Colonic mucosa (tissue), 4 donors: Measurements from ENCODE around the gene ST8SIA5. TPM values are rescaled to one million over a fixed set of nuclear protein-coding genes. Genes with fewer than 3 reads are reported as not detected.

Experiments used
- DNase-seq: peaks from one replicate; pipeline ENCODE4 v3.0.0-alpha.2; 2020
- H3K27ac ChIP-seq: fragments of 200-600 bp; one replicate; pipeline ENCODE4 v1.8.0; 2021
- H3K27me3 ChIP-seq: fragments of 200-600 bp; one replicate; pipeline ENCODE4 v1.8.0; 2021
- H3K36me3 ChIP-seq: fragments of 200-600 bp; one replicate; pipeline ENCODE4 v1.8.0; 2021
- H3K4me1 ChIP-seq: fragments of 200-600 bp; one replicate; pipeline ENCODE4 v1.8.0; 2021; ENCODE audit warnings: mild to moderate bottlenecking
- H3K4me3 ChIP-seq: fragments of 200-600 bp; one replicate; pipeline ENCODE4 v1.8.0; 2021
- H3K9ac ChIP-seq, 2 donors: one replicate each; pipeline ENCODE4 v1.7.0; 2013; ENCODE audit warnings: control low read depth in 2 of 2, low read depth in 2 of 2, low read length in 2 of 2
- H3K9me3 ChIP-seq: fragments of 200-600 bp; one replicate; pipeline ENCODE4 v1.8.0; 2021
- intact Hi-C: fragments of 100-400 bp; cut with DNase I; formaldehyde crosslinking; loops from one replicate; pipeline ENCODE4 v1.14.1; 2022
- total RNA-seq, 2 donors: library from RNA; stranded (reverse); fragmentation: NEBNext Ultra II Directional in 1 of 2; extraction: Animal tissue kit (Norgen Biotek cat#: 25700) in 1 of 2; gene quantifications; one replicate each; pipeline ENCODE4 v1.2.1, GENCODE V29; 2021
- TF ChIP-seq, protein P1 (sequence below): fragments of 200-600 bp; IDR thresholded peaks from one replicate; pipeline ENCODE4 v1.8.0; 2022; ENCODE audit warnings: antibody characterized with exemption, mild to moderate bottlenecking
- donor health status: healthy.
- donor health status: DM: no; HTN: no; CAD: no.
- donor health status: DM: no; HTN: no; CAD: no.

Gene ST8SIA5
- total RNA-seq, 2 donors from 2014 or later: 0.32 to 0.37 TPM

DNA sequence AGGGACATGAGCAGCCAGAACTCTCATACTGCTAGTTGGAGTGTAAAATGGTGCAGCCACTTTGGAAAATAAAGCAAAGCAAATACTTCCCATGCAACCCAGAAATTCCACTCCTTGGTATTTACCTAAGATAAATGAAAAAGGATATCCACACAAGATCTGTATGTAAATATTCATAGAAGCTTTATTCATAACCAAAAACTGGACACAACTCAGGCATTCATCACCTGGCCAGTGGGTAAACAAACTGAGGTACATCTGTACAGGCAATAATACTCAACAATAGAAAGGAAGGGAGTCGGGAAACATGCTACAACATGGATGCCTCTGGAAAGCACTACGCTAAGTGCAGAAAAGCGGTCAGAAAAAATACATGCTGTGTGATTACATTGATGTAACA lies 97.4 kb downstream of the ST8SIA5 start:
- Histone ChIP-seq H3K4me1 (no peaks in the 10 kb centered on the region), H3K4me3 (no peak overlapping the region), H3K9ac (no peak overlapping the region), H3K36me3 (no peaks in the 10 kb centered on the region), H3K27ac (no peak overlapping the region), H3K27me3 (no peaks in the 10 kb centered on the region), H3K9me3 (no peaks in the 10 kb centered on the region)
- no peak for DNase-seq
- intact Hi-C loops: loop anchor here (5.0 kb wide), 2 partner anchors 377 to 512 kb away; no protein-coding TSS in a partner anchor
- TF ChIP-seq, protein P1, sequence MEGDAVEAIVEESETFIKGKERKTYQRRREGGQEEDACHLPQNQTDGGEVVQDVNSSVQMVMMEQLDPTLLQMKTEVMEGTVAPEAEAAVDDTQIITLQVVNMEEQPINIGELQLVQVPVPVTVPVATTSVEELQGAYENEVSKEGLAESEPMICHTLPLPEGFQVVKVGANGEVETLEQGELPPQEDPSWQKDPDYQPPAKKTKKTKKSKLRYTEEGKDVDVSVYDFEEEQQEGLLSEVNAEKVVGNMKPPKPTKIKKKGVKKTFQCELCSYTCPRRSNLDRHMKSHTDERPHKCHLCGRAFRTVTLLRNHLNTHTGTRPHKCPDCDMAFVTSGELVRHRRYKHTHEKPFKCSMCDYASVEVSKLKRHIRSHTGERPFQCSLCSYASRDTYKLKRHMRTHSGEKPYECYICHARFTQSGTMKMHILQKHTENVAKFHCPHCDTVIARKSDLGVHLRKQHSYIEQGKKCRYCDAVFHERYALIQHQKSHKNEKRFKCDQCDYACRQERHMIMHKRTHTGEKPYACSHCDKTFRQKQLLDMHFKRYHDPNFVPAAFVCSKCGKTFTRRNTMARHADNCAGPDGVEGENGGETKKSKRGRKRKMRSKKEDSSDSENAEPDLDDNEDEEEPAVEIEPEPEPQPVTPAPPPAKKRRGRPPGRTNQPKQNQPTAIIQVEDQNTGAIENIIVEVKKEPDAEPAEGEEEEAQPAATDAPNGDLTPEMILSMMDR: no peak

- no peaks in the 10 kb centered on the region for H3K4me1 ChIP-seq
- intact Hi-C loops: loop anchor here (5.0 kb wide), 2 partner anchors 375 to 510 kb away; no protein-coding TSS in a partner anchor
- no peak for DNase-seq
- no peaks in the 10 kb centered on the region for H3K27me3 ChIP-seq
- TF ChIP-seq, protein P1: no peak
- no peaks in the 10 kb centered on the region for H3K36me3 ChIP-seq
- H3K9me3 ChIP-seq: no peaks in the 10 kb centered on the region
- no peak within 1 kb of the TSS for H3K9ac ChIP-seq
- no peak within 1 kb of the TSS for H3K4me3 ChIP-seq
- H3K27ac ChIP-seq: no peak within 1 kb of the TSS
Observed at GRCh38 chr18:46657115-46657955, 99.5 kb downstream of the ST8SIA5 start, which contains the start of gene LOXHD1. Gene LOXHD1, minus strand, starts transcription at chr18:46657220. Its CDS starts 187 bp downstream, at chr18:46657033.

GRCh38 chr18:46656326-46657114 lies 100.3 kb downstream of the ST8SIA5 start:
- no peak overlapping the region for H3K9ac ChIP-seq
- TF ChIP-seq, protein P1: no peak
- no peaks in the 10 kb centered on the region for H3K36me3 ChIP-seq
- H3K9me3 ChIP-seq: no peaks in the 10 kb centered on the region
- no peaks in the 10 kb centered on the region for H3K27me3 ChIP-seq
- no peaks in the 10 kb centered on the region for H3K4me1 ChIP-seq
- H3K4me3 ChIP-seq: no peak overlapping the region
- intact Hi-C loops: loop anchor here (5.0 kb wide), 2 partner anchors 374 to 509 kb away; no protein-coding TSS in a partner anchor
- no peak overlapping the region for H3K27ac ChIP-seq
- no peak for DNase-seq

- H3K27me3 ChIP-seq: no peaks in the 10 kb centered on the region
- H3K27ac ChIP-seq: no peak overlapping the region
- TF ChIP-seq, protein P1: no peak
- intact Hi-C loops: no loop called here
- H3K9me3 ChIP-seq: no peaks in the 10 kb centered on the region
- H3K36me3 ChIP-seq: no peaks in the 10 kb centered on the region
- no peaks in the 10 kb centered on the region for H3K4me1 ChIP-seq
- no peak overlapping the region for H3K9ac ChIP-seq
- no peak for DNase-seq
- H3K4me3 ChIP-seq: no peak overlapping the region
Observed at GRCh38 chr18:46652372-46652771, 104.5 kb downstream of the ST8SIA5 start.

DNA sequence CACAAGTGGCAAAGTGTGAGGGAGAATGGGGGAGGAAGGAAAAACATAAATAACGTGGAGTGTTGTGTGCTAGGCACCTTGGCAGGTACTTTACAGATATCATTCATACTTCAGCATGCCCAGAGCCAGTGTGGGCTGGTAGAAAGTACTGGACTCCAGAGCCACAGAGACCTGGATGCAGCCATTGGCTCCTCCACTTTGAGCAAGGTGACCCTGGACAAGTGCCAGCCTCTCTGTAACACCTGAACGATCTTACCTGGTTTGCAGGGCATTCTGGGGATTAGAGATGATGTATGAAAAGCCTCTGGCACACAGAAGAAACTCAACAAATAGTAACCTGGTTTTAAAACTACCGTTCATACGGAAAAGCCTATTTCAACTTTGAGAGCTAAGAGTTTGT lies 106.2 kb downstream of the ST8SIA5 start:
- no peak overlapping the region for H3K4me3 ChIP-seq
- no peaks in the 10 kb centered on the region for H3K36me3 ChIP-seq
- intact Hi-C loops: no loop called here
- DNase-seq: no peak
- H3K27ac ChIP-seq: no peak overlapping the region
- no peaks in the 10 kb centered on the region for H3K27me3 ChIP-seq
- TF ChIP-seq, protein P1: no peak
- no peaks in the 10 kb centered on the region for H3K9me3 ChIP-seq
- no peaks in the 10 kb centered on the region for H3K4me1 ChIP-seq
- H3K9ac ChIP-seq: no peak overlapping the region
